HL-60 (cell line): ENCODE measurements around the gene ARID1A.

ENCODE experiments used
- POLR2AphosphoS5 ChIP-seq: IDR thresholded peaks from 2 replicates; pipeline ENCODE4 v1.6.1; 2012; ENCODE audit warnings: low read depth
- SPI1 ChIP-seq: IDR thresholded peaks from 2 replicates; pipeline ENCODE4 v1.6.1; 2012; ENCODE audit warnings: low read depth, mild to moderate bottlenecking, borderline replicate concordance
- TF ChIP-seq, protein P1 (sequence below): IDR thresholded peaks from one replicate; pipeline ENCODE4 v1.5.1; 2011; ENCODE audit warnings: low read length, control low read depth, inconsistent platforms; ENCODE audit not compliant: insufficient read depth

DNA sequence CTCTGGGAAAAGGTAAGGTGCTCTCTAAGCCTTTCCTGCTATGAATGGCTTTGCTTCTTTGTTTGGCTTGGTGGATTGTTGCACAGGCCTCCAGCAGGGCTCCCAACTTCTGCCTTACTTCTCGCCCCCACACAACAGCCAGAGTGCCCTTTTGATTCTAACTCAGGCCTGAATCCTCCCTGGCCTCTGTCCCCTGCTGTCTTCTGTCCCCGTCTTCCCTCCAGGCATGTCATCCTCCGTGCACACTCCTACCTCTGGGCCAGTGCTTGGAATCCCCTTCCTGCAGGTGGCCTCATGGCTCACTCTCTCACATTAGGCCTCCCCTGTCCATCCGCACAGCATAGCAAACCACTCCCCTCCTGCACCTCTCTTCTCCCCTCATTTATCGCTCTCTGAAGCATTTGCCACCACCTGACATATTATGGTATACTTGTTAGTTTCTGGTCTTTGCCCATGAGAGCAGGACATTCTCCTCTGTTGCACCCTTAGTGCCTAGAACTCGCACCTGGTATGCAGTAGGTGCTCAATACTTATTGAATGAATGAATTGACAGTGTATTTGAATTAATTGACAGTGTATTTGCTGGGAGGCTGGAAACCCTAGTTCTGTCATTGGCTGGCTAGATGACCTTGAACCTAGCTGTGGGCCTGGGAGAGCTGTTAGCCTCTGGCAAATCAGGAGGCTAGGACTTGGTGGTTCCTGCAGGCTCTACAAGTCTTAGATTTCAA is 133.5 kb downstream of the ARID1A start:
- TF ChIP-seq, protein P1, sequence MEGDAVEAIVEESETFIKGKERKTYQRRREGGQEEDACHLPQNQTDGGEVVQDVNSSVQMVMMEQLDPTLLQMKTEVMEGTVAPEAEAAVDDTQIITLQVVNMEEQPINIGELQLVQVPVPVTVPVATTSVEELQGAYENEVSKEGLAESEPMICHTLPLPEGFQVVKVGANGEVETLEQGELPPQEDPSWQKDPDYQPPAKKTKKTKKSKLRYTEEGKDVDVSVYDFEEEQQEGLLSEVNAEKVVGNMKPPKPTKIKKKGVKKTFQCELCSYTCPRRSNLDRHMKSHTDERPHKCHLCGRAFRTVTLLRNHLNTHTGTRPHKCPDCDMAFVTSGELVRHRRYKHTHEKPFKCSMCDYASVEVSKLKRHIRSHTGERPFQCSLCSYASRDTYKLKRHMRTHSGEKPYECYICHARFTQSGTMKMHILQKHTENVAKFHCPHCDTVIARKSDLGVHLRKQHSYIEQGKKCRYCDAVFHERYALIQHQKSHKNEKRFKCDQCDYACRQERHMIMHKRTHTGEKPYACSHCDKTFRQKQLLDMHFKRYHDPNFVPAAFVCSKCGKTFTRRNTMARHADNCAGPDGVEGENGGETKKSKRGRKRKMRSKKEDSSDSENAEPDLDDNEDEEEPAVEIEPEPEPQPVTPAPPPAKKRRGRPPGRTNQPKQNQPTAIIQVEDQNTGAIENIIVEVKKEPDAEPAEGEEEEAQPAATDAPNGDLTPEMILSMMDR: no peak
- no peak for TF ChIP-seq POLR2AphosphoS5
- no peak for TF ChIP-seq SPI1
